CD1c-positive myeloid dendritic cell (primary cell): ENCODE results near the gene RPL10.
A peak's percentile ranks its signal among the peaks of the same experiment; 100 is the strongest.

Experiments
- DNase-seq: peaks from one replicate; pipeline ENCODE4 v3.0.0-alpha.2; 2016; ENCODE audit errors: extremely low spot score

RPL10 gene

DNA sequence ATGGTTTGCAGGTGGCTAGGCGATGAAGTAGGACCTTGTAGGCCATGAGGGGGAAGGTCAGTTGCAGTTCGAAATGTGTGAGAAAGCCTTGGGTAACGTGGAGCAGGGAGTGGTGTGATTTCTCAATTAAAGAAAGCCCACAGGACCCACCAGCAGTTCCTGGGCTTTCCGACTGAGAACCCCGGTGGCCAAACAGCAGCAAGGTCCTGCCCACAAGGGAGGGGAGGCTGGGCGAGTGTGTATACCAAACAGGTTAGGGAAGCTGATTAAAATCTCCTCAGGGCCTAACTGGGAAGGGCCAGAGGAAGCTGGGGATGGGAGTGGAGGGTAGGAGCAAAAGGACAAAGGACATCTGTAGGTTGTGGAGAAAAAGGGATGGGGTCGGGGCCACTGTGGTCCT, 32.7 kb downstream of the RPL10 start:
- peak; percentile 63 for DNase-seq

DNA sequence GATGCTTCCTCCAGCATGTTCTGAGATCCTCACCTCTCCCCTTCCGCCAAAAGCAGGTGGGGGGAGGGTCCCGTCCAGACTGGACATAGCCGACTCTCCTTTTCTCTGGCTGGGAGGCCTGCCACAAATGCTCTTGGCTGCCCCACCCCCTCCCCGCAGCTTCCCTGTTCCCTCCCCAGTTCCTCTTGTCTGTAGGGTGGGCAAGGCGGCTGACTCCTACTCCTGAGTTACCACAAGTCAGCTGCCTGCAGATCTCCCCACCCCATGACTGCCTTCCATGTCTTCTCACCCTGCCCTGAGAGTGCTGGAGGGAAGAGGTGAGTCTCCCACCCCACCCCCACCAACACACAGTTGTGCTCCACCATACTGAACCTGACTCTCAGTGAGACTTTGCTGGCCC, 33.2 kb downstream of the RPL10 start:
- DNase-seq, result peak; percentile 71

DNA sequence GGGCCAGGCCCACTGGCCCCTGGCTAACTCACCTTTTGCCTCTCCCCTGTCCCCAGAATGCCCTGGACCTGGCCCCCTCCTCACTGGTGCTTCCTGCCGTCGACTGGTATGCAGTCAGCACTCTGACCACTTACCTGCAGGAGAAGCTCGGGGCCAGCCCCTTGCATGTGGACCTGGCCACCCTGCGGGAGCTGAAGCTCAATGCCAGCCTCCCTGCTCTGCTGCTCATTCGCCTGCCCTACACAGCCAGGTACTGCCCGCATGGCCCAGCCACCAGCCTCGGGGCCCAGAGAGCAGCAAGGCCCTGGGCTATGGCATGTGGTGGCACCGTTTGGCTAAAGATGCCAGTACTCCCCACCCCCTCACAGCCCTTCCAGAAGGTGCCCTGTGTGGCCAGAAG, 34.0 kb downstream of the RPL10 start:
- no peak for DNase-seq

DNA sequence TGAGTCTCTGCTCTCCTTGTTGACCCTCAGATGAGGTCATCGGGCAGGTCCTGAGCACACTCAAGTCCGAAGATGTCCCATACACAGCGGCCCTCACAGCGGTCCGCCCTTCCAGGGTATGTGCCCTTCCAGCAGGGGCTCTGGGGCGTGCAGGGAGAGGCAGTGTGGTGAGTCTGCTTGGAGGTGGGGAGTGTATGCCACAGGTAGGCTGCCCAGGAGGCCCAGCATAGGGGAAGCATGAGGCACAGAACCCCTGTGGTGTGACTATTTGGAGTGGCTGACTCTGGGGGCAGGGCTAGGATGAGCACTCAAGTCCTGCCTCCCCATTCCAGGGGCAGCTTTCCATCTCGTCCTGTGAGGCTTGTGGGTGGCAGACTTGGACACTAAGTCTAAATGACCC, 35.4 kb downstream of the RPL10 start:
- DNase-seq, result no peak

DNA sequence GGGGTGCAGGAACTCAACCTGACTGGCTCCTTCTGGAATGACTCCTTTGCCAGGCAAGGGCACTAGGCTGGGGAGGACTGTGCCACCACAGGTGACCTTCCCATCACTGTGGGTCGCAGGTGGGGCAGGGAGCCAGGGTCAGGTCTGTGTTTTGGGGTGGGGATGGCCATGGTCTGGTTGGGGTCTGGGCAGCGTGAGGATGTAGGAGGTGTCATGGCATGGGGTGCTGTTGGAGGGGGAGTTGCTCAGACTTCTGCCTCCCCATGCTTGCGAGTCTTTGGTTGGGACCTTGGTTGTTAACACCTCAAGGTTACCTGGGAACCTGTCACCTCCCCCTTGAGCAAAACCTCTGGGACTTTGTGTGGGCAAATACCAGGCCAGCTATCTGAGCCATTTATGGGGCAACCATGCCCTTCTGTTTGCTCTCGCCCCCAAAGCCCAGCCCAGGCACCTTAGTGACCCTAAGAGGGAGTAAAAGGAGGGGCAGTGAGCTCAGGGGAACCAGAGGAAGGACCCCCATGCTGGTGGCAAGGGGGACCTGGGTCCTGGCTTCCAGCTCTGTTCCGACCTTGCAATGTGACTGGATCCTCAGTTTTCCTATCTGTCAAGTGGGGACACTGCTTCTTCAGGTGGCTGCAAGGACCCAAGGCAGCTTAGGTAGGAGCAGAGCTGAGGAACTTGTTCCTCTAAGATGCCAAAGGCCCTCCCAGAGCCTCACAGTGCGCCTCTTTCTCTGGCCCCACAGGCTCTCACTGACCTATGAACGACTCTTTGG, 36.4 kb downstream of the RPL10 start:
- DNase-seq, result no peak

DNA sequence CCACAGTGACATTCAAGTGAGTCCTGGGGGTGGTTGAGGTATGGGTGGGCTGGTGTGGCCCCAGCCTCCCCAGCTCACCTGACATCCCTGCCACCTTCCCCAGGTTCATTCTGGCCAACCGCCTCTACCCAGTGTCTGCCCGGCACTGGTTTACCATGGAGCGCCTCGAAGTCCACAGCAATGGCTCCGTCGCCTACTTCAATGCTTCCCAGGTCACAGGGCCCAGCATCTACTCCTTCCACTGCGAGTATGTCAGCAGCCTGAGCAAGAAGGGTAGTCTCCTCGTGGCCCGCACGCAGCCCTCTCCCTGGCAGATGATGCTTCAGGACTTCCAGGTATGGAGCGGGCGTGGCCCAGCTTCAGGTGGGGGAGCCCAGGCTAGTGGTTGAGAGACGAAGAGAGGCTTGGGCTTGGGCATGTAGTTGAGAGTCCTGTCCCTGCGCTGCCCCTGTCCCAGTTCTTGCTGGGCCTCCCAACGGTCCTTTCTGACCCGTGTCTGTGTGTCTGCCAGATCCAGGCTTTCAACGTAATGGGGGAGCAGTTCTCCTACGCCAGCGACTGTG, 37.1 kb downstream of the RPL10 start:
- no peak for DNase-seq

DNA sequence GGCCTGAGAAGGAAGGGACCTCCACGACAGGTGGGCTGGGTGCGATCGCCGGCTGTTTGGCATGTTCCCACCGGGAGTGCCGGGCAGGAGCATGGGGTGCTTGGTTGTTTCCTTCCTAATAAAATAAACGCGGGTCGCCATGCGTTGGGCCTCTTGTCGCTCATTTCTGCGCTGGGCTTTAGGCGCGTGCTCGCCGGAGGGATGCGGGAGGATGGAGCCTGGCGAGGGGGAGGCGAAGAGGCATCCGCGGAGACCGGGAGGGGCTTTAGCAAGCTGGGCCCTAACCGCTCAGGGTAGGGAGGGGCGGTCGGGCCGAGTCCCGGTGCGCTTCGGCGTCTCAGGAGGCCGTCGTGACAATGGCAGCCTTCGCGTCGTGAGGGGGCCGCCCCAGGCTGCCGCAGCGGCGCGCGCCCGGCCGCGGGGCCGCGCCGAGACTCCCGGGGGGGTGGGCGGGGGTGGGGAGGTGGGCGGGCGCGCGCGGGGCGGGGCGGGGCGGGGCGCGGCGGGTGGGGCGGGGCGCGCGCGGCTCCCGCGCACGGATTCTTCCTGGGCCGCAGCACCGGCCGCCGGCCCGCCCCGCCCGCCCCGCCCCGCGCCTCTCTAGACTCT, 38.3 kb downstream of the RPL10 start:
- DNase-seq, result peak; percentile 48

DNA sequence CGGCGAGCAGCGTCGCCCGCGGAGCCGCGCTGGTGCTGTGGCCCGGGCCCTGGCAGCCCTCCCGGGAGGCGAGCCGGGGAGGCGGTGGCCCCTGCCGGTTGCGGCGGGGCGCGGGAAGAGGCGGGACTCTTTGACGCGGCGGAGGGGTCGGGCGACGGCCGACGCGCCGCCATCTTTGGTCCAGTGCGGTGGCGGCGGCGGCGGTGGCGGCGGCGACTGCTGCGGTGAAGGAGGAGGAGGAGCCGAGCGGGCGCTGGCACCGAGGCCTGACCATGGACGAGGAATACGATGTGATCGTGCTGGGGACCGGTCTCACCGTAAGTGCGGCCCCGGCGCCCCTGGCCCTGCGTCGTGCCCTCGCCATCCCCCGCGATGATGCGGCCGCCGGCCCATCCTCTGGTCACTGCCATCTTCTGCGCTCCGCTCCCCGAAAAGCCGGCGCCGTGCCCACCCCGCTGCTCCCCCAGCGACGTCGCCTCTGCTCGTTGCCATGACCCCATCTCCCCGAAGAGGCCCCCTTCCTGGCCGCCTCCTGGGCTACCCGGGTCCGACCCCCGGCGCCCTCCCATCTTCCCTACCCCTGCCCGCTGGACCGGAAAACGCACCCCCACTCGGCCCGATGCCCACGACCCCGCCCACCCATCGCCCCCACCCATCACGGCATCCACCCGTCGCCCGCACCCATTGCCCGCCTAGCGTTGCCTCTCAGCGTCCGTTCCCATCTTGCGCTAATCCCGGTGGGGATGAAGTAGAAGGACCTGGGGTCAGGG, 39.0 kb downstream of the RPL10 start, which contains the start of gene GDI1:
Gene GDI1 (plus strand): TSS at position 172 of the 770 bp plus-strand sequence. CDS start 101 bp downstream, at position 273.
- DNase-seq, result peak; percentile 49

DNA sequence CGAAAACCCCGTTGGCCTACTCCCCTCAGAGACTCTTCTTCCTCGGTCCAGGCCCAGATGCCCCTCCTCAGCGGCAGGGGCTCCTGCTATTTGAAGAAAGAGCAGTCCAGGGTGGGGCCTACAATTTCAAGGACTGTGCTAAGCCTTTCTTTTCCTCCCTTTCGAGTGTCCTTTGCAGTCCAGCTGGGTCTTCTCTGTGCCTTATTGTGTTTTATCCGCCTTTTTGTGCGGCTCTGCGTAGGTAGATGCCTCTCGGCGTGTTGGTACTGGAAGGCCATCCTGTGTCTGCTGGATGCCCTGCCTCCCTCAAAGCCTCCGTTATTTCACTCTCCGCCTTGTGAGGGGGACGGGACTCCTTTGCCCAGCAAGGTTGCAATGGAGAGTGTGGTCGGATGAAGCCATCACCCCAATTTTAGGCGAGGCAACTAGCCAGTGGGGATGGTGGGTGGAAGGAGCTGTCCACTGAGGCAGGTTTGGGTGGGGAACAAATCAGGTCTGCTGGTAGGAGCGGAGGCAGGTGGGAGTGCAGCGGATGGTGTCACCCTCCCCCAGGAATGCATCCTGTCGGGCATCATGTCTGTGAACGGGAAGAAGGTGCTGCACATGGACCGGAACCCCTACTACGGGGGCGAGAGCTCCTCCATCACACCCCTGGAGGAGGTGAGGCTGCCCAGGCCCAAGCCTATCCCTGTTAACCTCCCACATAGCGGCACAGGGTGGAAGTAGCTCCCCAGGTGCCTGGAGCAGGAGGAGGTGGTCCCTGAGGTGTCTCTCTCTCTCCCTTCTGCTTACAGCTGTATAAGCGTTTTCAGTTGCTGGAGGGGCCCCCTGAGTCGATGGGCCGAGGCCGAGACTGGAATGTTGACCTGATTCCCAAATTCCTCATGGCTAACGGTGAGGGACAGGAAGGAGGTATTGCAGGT, 40.1 kb downstream of the RPL10 start:
- DNase-seq, result no peak

DNA sequence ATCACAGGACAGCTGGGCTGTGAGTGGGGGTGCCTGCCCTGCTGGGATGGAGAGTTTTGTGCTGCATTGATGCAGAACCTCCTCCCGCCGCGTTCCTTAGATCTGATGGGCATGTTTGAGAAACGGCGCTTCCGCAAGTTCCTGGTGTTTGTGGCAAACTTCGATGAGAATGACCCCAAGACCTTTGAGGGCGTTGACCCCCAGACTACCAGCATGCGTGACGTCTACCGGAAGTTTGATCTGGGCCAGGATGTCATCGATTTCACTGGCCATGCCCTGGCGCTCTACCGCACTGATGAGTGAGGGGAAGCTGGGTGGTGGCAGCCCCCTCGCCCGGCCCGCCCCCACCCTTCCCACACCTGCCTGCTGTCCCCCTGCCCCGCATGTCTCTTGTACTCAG, 41.7 kb downstream of the RPL10 start:
- no peak for DNase-seq

DNA sequence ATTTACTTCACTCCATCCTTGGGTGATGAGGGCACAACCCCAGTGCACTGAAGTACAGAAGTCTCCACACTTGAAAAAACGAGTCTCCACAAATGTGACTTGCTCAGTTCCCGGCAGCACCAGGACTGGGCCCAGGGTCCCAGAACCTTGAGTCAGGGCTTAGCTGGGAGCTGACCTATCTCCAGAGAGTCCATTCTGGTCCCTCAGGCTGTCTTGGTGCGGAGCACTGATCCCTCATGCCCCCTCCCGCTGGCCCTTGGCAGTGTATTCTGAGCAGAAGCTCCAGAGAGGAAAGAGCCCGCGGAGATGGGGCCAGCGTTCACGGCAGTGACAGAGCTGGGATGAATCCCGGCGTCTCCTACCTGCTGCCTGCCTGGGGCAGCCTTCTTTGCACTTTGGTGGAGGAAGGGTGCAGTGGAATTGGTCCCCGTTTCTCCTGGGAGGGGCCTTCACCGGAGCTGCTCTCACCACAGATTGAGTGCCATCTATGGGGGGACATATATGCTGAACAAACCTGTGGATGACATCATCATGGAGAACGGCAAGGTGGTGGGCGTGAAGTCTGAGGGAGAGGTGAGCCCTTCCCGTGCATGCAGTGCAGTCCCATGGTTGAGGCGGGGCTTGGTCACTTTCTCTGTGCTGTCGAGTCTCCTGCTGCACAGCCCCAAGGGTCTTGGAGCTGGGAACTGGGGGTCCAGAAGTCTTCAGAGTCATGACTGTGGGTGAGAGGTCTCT, 42.6 kb downstream of the RPL10 start:
- DNase-seq, result no peak

DNA sequence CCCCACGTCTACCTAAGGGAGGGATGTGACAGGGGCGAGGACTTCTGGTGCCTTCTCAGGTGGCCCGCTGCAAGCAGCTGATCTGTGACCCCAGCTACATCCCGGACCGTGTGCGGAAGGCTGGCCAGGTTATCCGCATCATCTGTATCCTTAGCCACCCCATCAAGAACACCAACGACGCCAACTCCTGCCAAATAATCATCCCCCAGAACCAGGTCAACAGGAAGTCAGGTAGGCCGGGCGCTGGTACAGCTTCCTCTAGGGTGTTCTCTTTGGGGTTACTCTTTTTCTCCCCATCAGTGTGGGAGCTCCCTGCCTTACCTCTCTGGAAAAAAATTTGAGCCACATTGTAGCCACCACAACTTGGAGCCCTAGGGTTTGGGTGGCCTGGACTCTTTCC, 43.4 kb downstream of the RPL10 start:
- DNase-seq, result no peak

DNA sequence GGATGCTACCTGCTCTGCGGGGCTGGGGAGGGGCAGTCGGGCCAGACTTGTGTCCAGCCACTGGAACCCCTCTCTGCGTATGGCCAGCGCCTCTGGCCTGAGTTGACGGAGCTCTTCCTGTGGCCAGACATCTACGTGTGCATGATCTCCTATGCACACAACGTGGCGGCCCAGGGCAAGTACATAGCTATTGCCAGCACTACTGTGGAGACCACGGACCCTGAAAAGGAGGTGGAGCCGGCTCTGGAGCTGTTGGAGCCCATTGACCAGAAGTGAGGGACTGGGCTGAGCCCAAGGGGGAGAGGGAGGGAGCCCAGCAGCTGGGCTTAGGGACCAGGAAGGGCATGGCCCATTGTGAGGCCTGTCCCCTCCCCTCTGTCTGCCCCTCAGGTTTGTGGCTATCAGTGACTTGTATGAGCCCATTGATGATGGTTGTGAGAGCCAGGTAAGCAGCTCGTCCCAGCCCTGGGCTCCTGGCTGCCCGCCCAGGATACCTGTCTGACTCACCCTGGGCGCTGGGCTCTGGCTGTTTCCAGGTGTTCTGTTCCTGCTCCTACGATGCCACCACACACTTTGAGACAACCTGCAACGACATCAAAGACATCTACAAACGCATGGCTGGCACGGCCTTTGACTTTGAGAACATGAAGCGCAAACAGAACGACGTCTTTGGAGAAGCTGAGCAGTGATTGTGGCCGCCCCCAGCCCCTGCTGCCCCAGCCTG, 44.0 kb downstream of the RPL10 start:
- DNase-seq, result no peak

DNA sequence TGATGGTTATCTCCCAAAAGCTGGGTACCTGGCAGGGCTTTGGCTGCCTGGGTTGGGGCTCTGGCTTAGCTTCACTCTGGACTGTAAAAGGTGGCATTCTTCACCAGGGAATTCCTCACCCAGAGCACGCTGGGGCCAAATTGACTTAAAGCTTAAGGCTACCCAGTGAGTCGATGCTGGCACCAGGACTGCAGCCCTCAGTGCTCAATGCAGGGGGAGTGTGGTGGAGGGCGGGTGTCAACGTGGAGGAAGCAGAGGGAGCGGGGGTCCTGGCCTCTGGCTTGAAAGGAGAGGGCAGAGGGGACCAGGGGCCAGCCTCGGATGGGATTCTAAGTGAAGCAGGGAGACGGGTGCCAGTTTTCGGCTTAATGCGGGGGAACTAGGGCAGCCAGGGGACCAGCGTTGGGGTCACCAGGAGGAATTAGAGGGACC, 45.3 kb downstream of the RPL10 start:
- no peak for DNase-seq

DNA sequence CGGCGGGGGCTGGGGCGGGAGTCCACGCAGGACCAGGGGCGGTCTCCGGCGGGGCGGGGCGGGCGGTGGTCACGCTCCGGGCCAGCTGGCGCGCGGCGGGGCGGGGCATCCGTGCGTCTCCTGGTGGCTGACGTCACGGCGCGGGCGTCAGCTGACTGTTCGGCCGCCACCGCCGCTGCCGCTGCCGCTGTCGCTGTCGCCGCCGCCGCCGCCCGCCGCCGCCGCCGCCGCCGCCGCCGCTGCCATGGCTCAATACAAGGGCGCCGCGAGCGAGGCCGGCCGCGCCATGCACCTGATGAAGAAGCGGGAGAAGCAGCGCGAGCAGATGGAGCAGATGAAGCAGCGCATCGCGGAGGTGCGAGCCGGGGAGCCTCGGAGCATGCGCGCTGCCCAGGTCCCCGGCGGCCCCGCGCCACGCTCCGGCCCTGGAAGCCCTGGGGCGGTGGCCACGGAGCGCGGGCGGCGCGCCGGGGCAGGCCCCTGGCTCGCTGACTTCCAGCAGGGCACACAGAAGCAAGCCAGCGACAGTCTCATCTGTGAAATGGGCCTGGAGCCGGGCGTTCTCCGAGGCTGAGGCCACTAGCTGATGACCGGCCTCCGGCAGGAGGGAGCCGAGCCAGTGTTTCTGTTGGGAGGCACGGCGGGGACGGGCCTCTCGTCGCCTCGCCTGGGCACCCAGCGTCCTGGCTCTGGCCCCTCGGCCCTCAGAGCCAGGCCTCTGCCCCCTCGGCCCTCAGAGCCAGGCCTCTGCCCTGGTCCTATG, 46.0 kb downstream of the RPL10 start, which contains the start of gene FAM50A:
Gene FAM50A (plus strand): TSS at position 150 of the 763 bp plus-strand sequence. CDS start 95 bp downstream, at position 245.
- peak; percentile 81 for DNase-seq

DNA sequence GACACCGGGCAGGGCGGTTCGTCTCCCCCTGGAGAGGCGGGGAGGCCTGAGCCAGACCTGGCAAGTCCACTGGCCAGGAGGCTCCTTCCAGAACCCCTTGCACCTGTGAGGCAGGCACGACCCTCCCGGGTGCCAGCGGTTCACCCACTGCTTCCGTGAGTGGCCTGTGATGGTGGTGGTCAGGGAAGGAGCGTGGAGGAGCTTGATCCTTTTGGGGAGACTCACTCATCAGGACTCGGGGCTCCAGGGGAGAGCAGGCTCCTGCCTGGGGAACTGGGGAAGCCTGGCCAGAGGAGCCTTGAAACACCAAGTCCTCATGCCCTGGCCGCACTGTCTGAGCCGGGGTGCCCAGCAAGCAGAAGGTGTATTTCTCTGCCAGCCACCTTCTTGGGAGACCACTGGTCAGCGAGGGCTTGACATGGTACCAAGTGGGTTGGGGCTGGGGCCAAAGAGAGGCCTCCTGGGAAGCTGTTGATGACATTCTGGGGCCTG, 46.6 kb downstream of the RPL10 start:
- DNase-seq, result no peak

DNA sequence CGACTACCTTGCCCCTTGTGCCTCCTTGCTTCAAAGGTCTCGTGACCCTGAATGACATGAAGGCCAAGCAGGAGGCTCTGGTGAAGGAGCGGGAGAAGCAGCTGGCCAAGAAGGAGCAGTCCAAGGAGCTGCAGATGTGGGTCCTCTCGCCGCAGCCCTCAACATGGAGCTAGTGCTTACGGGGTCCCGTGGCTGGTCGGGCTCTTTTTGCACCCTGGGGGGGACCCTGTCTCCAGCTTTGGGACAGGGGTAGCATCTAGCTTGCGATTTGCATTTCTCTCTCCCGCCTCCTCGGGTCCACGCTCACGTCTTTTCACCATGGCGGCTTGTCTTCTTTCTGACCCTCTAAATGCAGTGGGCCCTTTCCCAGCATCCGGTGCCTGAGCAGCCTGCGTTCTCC, 47.6 kb downstream of the RPL10 start:
- no peak for DNase-seq

DNA sequence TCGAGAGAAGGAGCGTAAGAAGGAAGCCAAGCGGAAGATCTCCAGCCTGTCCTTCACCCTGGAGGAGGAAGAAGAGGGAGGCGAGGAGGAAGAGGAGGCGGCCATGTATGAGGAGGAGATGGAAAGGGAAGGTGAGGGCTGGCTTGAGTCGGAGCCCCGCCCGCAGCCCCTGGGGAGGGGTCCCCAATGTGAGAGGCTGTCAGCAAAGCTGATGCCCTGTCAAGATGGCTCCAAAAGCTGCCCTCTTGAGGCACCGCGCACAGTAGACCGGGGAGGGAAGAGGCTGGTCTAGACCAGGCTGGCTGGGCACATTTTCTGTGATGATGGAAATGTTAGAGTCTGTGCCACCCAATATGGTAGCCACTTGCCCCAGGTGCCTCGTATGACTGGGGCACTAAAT, 48.3 kb downstream of the RPL10 start:
- no peak for DNase-seq

DNA sequence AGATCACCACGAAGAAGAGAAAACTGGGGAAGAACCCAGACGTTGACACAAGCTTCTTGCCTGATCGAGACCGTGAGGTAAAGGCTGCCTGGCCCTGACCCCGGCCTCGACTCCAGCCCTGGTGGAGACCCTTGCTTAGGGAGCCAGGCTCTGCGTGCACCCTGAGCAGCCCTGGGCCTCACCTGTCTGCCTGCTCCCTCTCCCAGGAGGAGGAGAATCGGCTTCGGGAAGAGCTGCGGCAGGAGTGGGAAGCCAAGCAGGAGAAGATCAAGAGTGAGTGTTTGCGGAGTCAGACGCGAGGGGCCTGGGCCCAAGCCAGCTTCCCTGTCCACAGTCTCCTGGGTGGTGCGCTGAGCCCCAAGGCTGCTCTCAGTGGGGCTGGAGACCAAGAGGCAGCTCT, 50.3 kb downstream of the RPL10 start:
- no peak for DNase-seq
